Hepatocyte (in vitro differentiated cells): Measurements from ENCODE around the gene CFHR2.

Source experiments
- CTCF ChIP-seq: fragments of 200-600 bp; sonication (generic); IDR thresholded peaks from 2 replicates; pipeline ENCODE4 v1.5.1; 2016; ENCODE audit warnings: antibody characterized with exemption, mild to moderate bottlenecking; ENCODE audit not compliant: poor library complexity
- EZH2 ChIP-seq: fragments of 200-600 bp; sonication (generic); IDR thresholded peaks from 2 replicates; pipeline ENCODE4 v1.6.1; 2016; ENCODE audit warnings: antibody characterized with exemption, mild to moderate bottlenecking, borderline replicate concordance

GRCh38 chr1:196980859-196981258, 37.3 kb downstream of the CFHR2 start:
- TF ChIP-seq CTCF (no peak), EZH2 (no peak)
